HepG2 (cell line): ENCODE results near the gene SYNM. TPM values are rescaled to one million over a fixed set of nuclear protein-coding genes. Genes with fewer than 3 reads are reported as not detected.

Source experiments
- FOXA1 ChIP-seq, 2 experiments: fragments of 450-650 bp in 1 of 2; sonication (generic) in 1 of 2; formaldehyde crosslinking in 1 of 2; IDR thresholded peaks; 2 replicates each; pipeline versions ENCODE4 v1.4.0 to v1.6.1; 2016 to 2020; ENCODE audit warnings: missing genetic modification reagents in 1 of 2
- HDAC2 ChIP-seq: sonication (generic); formaldehyde crosslinking; IDR thresholded peaks from 2 replicates; pipeline ENCODE4 v1.4.0; 2020; ENCODE audit warnings: missing genetic modification reagents
- HMG20B ChIP-seq: conservative IDR thresholded peaks from 2 replicates; pipeline ENCODE4 v1.6.1; 2016; ENCODE audit warnings: missing genetic modification reagents, missing compliant biosample characterization
- HNRNPK ChIP-seq: fragments of 200-400 bp; formaldehyde crosslinking; IDR thresholded peaks from 2 replicates; pipeline ENCODE4 v1.6.1; 2018; ENCODE audit warnings: low read length, low read depth, moderate library complexity, mild to moderate bottlenecking; ENCODE audit not compliant: poor library complexity, severe bottlenecking
- ISL2 ChIP-seq: sonication (generic); formaldehyde crosslinking; IDR thresholded peaks from 2 replicates; pipeline ENCODE4 v1.5.0; 2020; ENCODE audit warnings: missing genetic modification reagents
- KAT7 ChIP-seq: IDR thresholded peaks from 2 replicates; pipeline ENCODE4 v1.6.1; 2018; ENCODE audit warnings: borderline replicate concordance, missing compliant biosample characterization
- KMT2A ChIP-seq: sonication (generic); formaldehyde crosslinking; IDR thresholded peaks from 2 replicates; pipeline ENCODE4 v1.4.0; 2020; ENCODE audit warnings: missing genetic modification reagents
- NCOA5 ChIP-seq: sonication (generic); formaldehyde crosslinking; IDR thresholded peaks from 2 replicates; pipeline ENCODE4 v1.4.0; 2020; ENCODE audit warnings: missing genetic modification reagents
- NR2F1 ChIP-seq, 2 experiments: fragments of 450-650 bp in 1 of 2; formaldehyde crosslinking in 1 of 2; IDR thresholded peaks; 2 replicates each; pipeline versions ENCODE4 v1.5.0 to v1.6.1; 2016 to 2020; ENCODE audit warnings: mild to moderate bottlenecking in 1 of 2, missing compliant biosample characterization in 1 of 2, missing genetic modification reagents in 1 of 2, moderate library complexity in 1 of 2
- PHF21A ChIP-seq: sonication (generic); formaldehyde crosslinking; IDR thresholded peaks from 2 replicates; pipeline ENCODE4 v1.5.0; 2020; ENCODE audit warnings: mild to moderate bottlenecking, missing genetic modification reagents
- RFXANK ChIP-seq: IDR thresholded peaks from 2 replicates; pipeline ENCODE4 v1.6.1; 2016
- SIN3A ChIP-seq: IDR thresholded peaks from 2 replicates; pipeline ENCODE4 v1.6.1; 2011; ENCODE audit warnings: low read depth, mild to moderate bottlenecking, control low read depth, low read length, borderline replicate concordance
- STAT5B ChIP-seq: sonication (generic); formaldehyde crosslinking; IDR thresholded peaks from 2 replicates; pipeline ENCODE4 v1.4.0; 2020; ENCODE audit warnings: missing genetic modification reagents
- TCF12 ChIP-seq, 2 experiments: fragments of 450-650 bp in 1 of 2; sonication (generic) in 1 of 2; formaldehyde crosslinking in 1 of 2; IDR thresholded peaks; 2 replicates each; pipeline versions ENCODE4 v1.6.1 to v1.8.0; 2017 to 2022; ENCODE audit warnings: antibody characterized with exemption in 1 of 2, mild to moderate bottlenecking in 1 of 2, missing genetic modification reagents in 1 of 2, moderate library complexity in 1 of 2
- TCF7L2 ChIP-seq: IDR thresholded peaks from 2 replicates; pipeline ENCODE4 v1.6.1; 2011; ENCODE audit warnings: mild to moderate bottlenecking, low read depth, low read length, moderate library complexity
- TOPORS ChIP-seq: sonication (generic); formaldehyde crosslinking; IDR thresholded peaks from 2 replicates; pipeline ENCODE4 v1.8.0; 2023; ENCODE audit warnings: mild to moderate bottlenecking, missing genetic modification reagents
- ZFP62 ChIP-seq: sonication (generic); formaldehyde crosslinking; IDR thresholded peaks from 2 replicates; pipeline ENCODE4 v1.4.0; 2020; ENCODE audit warnings: missing genetic modification reagents
- ZNF557 ChIP-seq: sonication (generic); formaldehyde crosslinking; IDR thresholded peaks from 2 replicates; pipeline ENCODE4 v1.4.0; 2020; ENCODE audit warnings: missing genetic modification reagents
- ZNF660 ChIP-seq: sonication (generic); formaldehyde crosslinking; IDR thresholded peaks from 2 replicates; pipeline ENCODE4 v1.5.1; 2020; ENCODE audit warnings: mild to moderate bottlenecking, low read depth, missing genetic modification reagents, borderline replicate concordance
- ZNF777 ChIP-seq: sonication (generic); formaldehyde crosslinking; IDR thresholded peaks from 2 replicates; pipeline ENCODE4 v1.4.0; 2020; ENCODE audit warnings: missing genetic modification reagents
- polyA plus RNA-seq, 8 experiments: library from polyadenylated mRNA; depleted of rRNA in 3 of 8; stranded (reverse) in 7 of 8; unstranded in 1 of 8; fragments of >200 nt; fragmentation: Illumina TruSeq in 4 of 8; extraction: Trizol in 4 of 8; gene quantifications; 2 replicates each; pipeline versions ENCODE4 v1.2.1 to v1.2.3, GENCODE V29; 2011 to 2016; ENCODE audit warnings: low read depth in 4 of 8, missing spikeins in 1 of 8, mixed read lengths in 1 of 8; ENCODE audit not compliant: insufficient read depth in 1 of 8
- total RNA-seq, 5 experiments: library from RNA; depleted of rRNA; stranded (reverse); fragments of >200 nt; fragmentation: Illumina TruSeq; extraction: Trizol; gene quantifications; 2 replicates each; pipeline ENCODE4 v1.2.3, GENCODE V29; 2016; ENCODE audit warnings: low read depth in 1 of 5
- TF ChIP-seq, protein P1 (sequence below): sonication (generic); formaldehyde crosslinking; IDR thresholded peaks from 2 replicates; pipeline ENCODE4 v1.8.1; 2023; ENCODE audit warnings: mild to moderate bottlenecking, missing genetic modification reagents, borderline replicate concordance
- TF ChIP-seq, protein P2 (sequence below): fragments of 450-650 bp; IDR thresholded peaks from 2 replicates; pipeline ENCODE4 v1.6.1; 2016
- TF ChIP-seq, protein P3 (sequence below), 2 experiments: sonication (generic) in 1 of 2; formaldehyde crosslinking in 1 of 2; IDR thresholded peaks; 2 replicates each; pipeline versions ENCODE4 v1.6.1 to v1.9.0; 2014 to 2022; ENCODE audit warnings: antibody characterized with exemption in 1 of 2, borderline replicate concordance in 1 of 2, inconsistent platforms in 1 of 2, low read depth in 1 of 2, missing genetic modification reagents in 1 of 2

SYNM gene
- total and polyA plus RNA-seq, 2 of the 13 experiments (the other 11 are each of a cell fraction or from before 2014, with no cell fraction given) = 1.1 to 3.7 TPM

DNA sequence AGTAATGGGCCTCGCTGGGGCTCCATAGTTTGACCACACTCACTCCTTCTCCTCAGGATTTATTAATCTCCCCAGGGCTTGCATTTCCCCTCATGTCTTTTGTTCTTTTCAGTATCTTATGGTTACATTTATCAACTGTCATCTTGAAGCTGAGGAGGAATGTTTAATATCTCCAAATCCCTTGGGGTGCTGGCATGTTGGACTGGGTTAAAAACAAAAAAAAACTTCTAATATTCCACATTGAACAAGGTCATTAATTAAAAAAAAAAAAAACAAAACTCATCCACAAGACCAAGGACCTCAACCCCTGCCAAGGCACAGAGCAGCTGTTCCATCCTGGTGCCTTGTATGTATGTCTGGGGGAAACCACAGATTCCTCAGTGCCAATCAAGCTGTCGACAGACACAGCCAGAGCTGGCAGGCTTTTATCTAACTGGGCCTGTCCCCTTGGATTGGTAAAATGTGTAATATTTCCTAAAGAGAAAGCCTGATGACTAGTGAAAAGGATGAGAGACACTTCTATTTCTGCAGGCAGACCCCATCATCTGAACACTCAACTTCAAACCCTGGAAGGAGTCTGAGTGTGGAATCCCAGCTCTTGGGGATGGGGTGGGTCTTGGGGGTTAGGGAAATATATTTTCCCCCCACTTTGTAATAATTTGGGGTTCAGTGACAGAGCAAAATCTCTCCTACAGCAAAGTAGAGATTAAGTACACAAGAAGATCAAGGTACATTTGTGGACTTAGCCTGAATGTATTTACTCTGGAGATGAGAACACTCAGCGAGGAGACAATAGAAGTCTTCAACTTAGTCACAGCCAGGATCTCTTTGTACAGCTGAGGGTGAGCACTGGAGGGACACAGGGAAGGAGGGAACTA is 75.4 kb downstream of the SYNM start (continued):
- no peak for TF ChIP-seq TOPORS (CRISPR knock-in tag)
- TF ChIP-seq SIN3A = no peak
- 0 out of 2 replicates have a peak, but pooled peaks have one; percentile 33 for TF ChIP-seq HMG20B (CRISPR knock-in tag)
- no peak for TF ChIP-seq KAT7
- no peak for TF ChIP-seq RFXANK (CRISPR knock-in tag)
- TF ChIP-seq ZNF777 = no peak
- TF ChIP-seq ZNF557 (CRISPR knock-in tag) = no peak
- no peak for TF ChIP-seq STAT5B (CRISPR knock-in tag)
- TF ChIP-seq, protein P1, sequence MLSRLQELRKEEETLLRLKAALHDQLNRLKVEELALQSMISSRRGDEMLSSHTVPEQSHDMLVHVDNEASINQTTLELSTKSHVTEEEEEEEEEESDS = no peak
- peak; percentile 39; the same call in 1 of the 2 replicates for TF ChIP-seq HDAC2
- peak; percentile 16; the same call in 1 of the 2 replicates for TF ChIP-seq ISL2 (CRISPR knock-in tag)
- peak; percentile 67 for TF ChIP-seq FOXA1 (IDR thresholded peaks at IDR 0.05)
- TF ChIP-seq FOXA1 (CRISPR knock-in tag; IDR thresholded peaks at IDR 0.05) = peak; percentile 89
- TF ChIP-seq, protein P2, sequence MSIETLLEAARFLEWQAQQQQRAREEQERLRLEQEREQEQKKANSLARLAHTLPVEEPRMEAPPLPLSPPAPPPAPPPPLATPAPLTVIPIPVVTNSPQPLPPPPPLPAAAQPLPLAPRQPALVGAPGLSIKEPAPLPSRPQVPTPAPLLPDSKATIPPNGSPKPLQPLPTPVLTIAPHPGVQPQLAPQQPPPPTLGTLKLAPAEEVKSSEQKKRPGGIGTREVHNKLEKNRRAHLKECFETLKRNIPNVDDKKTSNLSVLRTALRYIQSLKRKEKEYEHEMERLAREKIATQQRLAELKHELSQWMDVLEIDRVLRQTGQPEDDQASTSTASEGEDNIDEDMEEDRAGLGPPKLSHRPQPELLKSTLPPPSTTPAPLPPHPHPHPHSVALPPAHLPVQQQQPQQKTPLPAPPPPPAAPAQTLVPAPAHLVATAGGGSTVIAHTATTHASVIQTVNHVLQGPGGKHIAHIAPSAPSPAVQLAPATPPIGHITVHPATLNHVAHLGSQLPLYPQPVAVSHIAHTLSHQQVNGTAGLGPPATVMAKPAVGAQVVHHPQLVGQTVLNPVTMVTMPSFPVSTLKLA = no peak
- TF ChIP-seq NCOA5 (CRISPR knock-in tag) = no peak
- no peak for TF ChIP-seq PHF21A (CRISPR knock-in tag)
- TF ChIP-seq TCF7L2 = no peak
- no peak for TF ChIP-seq KMT2A (CRISPR knock-in tag)
- no peak for TF ChIP-seq ZFP62 (CRISPR knock-in tag)
- no peak for TF ChIP-seq TCF12 (IDR thresholded peaks at IDR 0.05)
- TF ChIP-seq TCF12 (CRISPR knock-in tag; IDR thresholded peaks at IDR 0.05) = no peak
- TF ChIP-seq NR2F1 (CRISPR knock-in tag; IDR thresholded peaks at IDR 0.05) = no peak
- TF ChIP-seq ZNF660 = no peak
- TF ChIP-seq, protein P3, sequence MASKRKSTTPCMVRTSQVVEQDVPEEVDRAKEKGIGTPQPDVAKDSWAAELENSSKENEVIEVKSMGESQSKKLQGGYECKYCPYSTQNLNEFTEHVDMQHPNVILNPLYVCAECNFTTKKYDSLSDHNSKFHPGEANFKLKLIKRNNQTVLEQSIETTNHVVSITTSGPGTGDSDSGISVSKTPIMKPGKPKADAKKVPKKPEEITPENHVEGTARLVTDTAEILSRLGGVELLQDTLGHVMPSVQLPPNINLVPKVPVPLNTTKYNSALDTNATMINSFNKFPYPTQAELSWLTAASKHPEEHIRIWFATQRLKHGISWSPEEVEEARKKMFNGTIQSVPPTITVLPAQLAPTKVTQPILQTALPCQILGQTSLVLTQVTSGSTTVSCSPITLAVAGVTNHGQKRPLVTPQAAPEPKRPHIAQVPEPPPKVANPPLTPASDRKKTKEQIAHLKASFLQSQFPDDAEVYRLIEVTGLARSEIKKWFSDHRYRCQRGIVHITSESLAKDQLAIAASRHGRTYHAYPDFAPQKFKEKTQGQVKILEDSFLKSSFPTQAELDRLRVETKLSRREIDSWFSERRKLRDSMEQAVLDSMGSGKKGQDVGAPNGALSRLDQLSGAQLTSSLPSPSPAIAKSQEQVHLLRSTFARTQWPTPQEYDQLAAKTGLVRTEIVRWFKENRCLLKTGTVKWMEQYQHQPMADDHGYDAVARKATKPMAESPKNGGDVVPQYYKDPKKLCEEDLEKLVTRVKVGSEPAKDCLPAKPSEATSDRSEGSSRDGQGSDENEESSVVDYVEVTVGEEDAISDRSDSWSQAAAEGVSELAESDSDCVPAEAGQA (IDR thresholded peaks at IDR 0.05; ENCODE audit: low read depth) = no peak
- TF ChIP-seq, protein P3 (CRISPR knock-in tag; IDR thresholded peaks at IDR 0.05; ENCODE audit: borderline replicate concordance) = no peak
- no peak for TF ChIP-seq HNRNPK
